ENCODE measurements around the gene GPX4. TPM values are rescaled to one million over a fixed set of nuclear protein-coding genes. Genes with fewer than 3 reads are reported as not detected.
"Not testable (repeated sequence)": the region's sequence is repeated elsewhere in the genome, so short reads cannot be mapped to it uniquely, and the experiment has no call there.

Gene GPX4
- total and polyA plus RNA-seq, 2 of the 13 experiments (the other 11 are each of a cell fraction or from before 2014, with no cell fraction given): 535 to 613 TPM

DNA sequence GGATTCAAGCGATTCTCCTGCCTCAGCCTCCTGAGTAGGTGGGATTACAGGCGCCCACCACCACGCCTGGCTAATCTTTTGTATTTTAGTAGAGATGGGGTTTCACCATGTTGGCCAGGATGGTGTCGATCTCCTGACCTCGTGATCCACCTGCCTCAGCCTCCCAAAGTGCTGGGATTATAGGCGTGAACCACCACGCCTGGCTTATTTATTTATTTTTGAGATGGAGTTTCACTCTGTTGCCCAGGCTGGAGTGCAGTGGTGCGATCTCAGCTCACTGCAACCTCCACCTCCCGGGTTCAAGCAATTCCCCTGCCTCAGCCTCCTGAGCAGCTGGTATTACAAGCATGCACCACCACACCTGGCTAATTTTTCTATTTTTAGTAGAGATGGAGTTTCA, 10.9 kb downstream of the GPX4 start:
- peaks cover 13 to 17% of the 10 kb centered on the region in 2 experiments; a peak in 4 of 5 replicates for H3K36me3 ChIP-seq (replicated peaks in 1 of 2; ENCODE audit: control insufficient read depth in 1 of 2, insufficient read depth in 2 of 2, low read length in 2 of 2)
- 100% methylated on average over 7 of the region's 9 CpGs for WGBS (ENCODE audit: low lambda C conversion rate)
- H3K4me2 ChIP-seq (ENCODE audit: low read depth, low read length); H3K27ac ChIP-seq (ENCODE audit: extremely low read length, insufficient read depth, low read length); DNase-seq (ENCODE audit: low spot score); FAIRE-seq; H3K9ac ChIP-seq (ENCODE audit: insufficient read depth, low read depth, low read length); ATAC-seq; H3K4me3 ChIP-seq (replicated peaks in 1 of 3; ENCODE audit: insufficient read depth in 1 of 3, low read depth in 2 of 3, low read length in 3 of 3); H2AFZ ChIP-seq (ENCODE audit: low read length); H3K9me3 ChIP-seq (ENCODE audit: low read length); H3K79me2 ChIP-seq (ENCODE audit: insufficient read depth, low read length); H3K27me3 ChIP-seq (ENCODE audit: control insufficient read depth in 1 of 2, insufficient read depth in 2 of 2, low read length in 2 of 2); CTCF ChIA-PET (ENCODE audit: low intra/inter-chr PET ratio, low total read pairs); BruUV-seq (replicated peaks); H4K20me1 ChIP-seq (ENCODE audit: insufficient read depth, low read length): not testable (repeated sequence)
- POLR2A ChIA-PET: interaction anchor here (1.0 to 1.9 kb wide), 2 partner anchors 8 to 17 kb away, joined by 3 to 5 read pairs; no protein-coding TSS in a partner anchor
- in situ Hi-C loops (cut with HindIII; ENCODE audit: extremely low pct_ligation_motif_present, low pct_unique_long_range_greater_than_20kb) (loop anchor here (5.0 kb wide), 2 partner anchors 38 to 78 kb away; no protein-coding TSS in a partner anchor), intact Hi-C loops (cut with micrococcal nuclease; ENCODE audit: unreplicated experiment) (loop anchor here (5.0 kb wide), 1 partner anchor 78 kb away; no protein-coding TSS in a partner anchor)
- peaks cover 15% of the 10 kb centered on the region for H3K4me1 ChIP-seq (ENCODE audit: insufficient read depth, low read length)

DNA sequence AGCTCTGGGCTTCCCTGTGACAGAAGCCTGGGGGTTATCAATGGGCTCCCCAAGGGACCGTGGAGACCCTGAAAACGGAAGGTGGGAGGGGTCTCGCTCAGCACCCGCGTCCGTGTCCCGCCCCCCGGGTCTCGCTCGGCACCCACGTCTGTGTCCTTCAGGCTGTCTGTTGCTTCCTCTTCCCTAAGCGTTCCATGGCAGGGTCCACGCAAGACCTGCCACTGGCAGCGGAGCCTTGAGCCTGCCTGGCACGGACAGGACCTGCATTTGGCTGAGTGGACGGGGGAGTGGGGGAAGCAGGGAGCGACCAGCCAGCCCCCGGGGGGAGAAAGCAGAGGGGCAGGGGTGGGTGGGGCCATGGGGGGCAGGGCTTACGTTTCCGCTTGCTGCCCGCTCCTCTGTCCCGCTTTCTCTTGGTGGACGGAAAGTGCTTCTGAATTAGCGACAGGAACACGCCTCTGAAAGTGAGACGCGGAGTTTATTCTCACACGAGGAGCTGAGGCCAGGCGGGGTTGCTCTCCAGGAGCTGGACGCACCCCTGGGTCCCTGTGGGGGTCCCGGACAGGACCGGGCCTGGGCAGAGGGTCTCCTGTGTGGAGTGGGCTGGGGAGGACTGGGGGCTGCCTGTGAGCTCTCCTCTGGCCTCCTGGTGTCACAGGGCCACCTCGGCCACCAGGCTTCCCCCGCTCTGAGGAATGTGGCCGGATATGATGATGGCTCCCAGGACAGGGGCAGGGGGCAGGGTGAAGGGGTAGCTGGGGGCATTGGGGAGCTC, 12.0 kb downstream of the GPX4 start:
- H3K9me3 ChIP-seq (ENCODE audit: low read length): no peaks in the 10 kb centered on the region
- BruUV-seq (replicated peaks): no TSS peak
- in situ Hi-C loops (cut with HindIII; ENCODE audit: extremely low pct_ligation_motif_present, low pct_unique_long_range_greater_than_20kb) (loop anchor here (5.0 kb wide), 1 partner anchor 36 kb away; no protein-coding TSS in a partner anchor), intact Hi-C loops (cut with micrococcal nuclease; ENCODE audit: unreplicated experiment) (no loop called here)
- no peak for ATAC-seq
- H3K27ac ChIP-seq (ENCODE audit: extremely low read length, insufficient read depth, low read length): no peak overlapping the region
- 92% methylated on average over 28 of the region's 35 CpGs for WGBS (ENCODE audit: low lambda C conversion rate)
- CTCF ChIA-PET (ENCODE audit: low intra/inter-chr PET ratio, low total read pairs): no interaction called here
- H2AFZ ChIP-seq (ENCODE audit: low read length): no peak overlapping the region
- no peaks in the 10 kb centered on the region for H3K79me2 ChIP-seq (ENCODE audit: insufficient read depth, low read length)
- no peaks in the 10 kb centered on the region for H4K20me1 ChIP-seq (ENCODE audit: insufficient read depth, low read length)
- FAIRE-seq: no peak
- DNase-seq (ENCODE audit: low spot score): no peak
- no peak overlapping the region for H3K4me3 ChIP-seq (replicated peaks in 1 of 3; ENCODE audit: insufficient read depth in 1 of 3, low read depth in 2 of 3, low read length in 3 of 3)
- no peak overlapping the region for H3K9ac ChIP-seq (ENCODE audit: insufficient read depth, low read depth, low read length)
- TF ChIP-seq ZBTB7B (CRISPR knock-in tag; IDR thresholded peaks at IDR 0.05): no peak
- TF ChIP-seq DPF2 (CRISPR knock-in tag; IDR thresholded peaks at IDR 0.05; ENCODE audit: borderline replicate concordance, low read depth): no peak
- TF ChIP-seq, protein P1, sequence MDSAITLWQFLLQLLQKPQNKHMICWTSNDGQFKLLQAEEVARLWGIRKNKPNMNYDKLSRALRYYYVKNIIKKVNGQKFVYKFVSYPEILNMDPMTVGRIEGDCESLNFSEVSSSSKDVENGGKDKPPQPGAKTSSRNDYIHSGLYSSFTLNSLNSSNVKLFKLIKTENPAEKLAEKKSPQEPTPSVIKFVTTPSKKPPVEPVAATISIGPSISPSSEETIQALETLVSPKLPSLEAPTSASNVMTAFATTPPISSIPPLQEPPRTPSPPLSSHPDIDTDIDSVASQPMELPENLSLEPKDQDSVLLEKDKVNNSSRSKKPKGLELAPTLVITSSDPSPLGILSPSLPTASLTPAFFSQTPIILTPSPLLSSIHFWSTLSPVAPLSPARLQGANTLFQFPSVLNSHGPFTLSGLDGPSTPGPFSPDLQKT (CRISPR knock-in tag; IDR thresholded peaks at IDR 0.05; ENCODE audit: borderline replicate concordance): no peak
- no peak for TF ChIP-seq PHF8 (CRISPR knock-in tag; IDR thresholded peaks at IDR 0.05)
- TF ChIP-seq, protein P2, sequence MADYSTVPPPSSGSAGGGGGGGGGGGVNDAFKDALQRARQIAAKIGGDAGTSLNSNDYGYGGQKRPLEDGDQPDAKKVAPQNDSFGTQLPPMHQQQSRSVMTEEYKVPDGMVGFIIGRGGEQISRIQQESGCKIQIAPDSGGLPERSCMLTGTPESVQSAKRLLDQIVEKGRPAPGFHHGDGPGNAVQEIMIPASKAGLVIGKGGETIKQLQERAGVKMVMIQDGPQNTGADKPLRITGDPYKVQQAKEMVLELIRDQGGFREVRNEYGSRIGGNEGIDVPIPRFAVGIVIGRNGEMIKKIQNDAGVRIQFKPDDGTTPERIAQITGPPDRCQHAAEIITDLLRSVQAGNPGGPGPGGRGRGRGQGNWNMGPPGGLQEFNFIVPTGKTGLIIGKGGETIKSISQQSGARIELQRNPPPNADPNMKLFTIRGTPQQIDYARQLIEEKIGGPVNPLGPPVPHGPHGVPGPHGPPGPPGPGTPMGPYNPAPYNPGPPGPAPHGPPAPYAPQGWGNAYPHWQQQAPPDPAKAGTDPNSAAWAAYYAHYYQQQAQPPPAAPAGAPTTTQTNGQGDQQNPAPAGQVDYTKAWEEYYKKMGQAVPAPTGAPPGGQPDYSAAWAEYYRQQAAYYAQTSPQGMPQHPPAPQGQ (CRISPR knock-in tag; IDR thresholded peaks at IDR 0.05; ENCODE audit: borderline replicate concordance): no peak
- H3K27me3 ChIP-seq (ENCODE audit: control insufficient read depth in 1 of 2, insufficient read depth in 2 of 2, low read length in 2 of 2): no peaks in the 10 kb centered on the region; a peak in 1 of 5 replicates
- H3K4me2 ChIP-seq (ENCODE audit: low read depth, low read length): no peak overlapping the region
- H3K36me3 ChIP-seq (replicated peaks in 1 of 2; ENCODE audit: control insufficient read depth in 1 of 2, insufficient read depth in 2 of 2, low read length in 2 of 2): peaks cover 13 to 21% of the 10 kb centered on the region in 2 experiments; a peak in 4 of 5 replicates
- peaks cover 15% of the 10 kb centered on the region for H3K4me1 ChIP-seq (ENCODE audit: insufficient read depth, low read length)
- POLR2A ChIA-PET: interaction anchor here (1.0 kb wide), 1 partner anchor 18 kb away, joined by 3 read pairs; no protein-coding TSS in a partner anchor
